ENCODE results near the gene LCOR.

Gene LCOR

GRCh38 chr10:96880575-96880974, 48.5 kb downstream of the LCOR start:
- no peak for DNase-seq (ENCODE audit: low read depth)
- no peak for TF ChIP-seq CTCF (IDR thresholded peaks at IDR 0.05; ENCODE audit: control insufficient read depth, extremely low read depth, insufficient read depth)
- H3K4me3 ChIP-seq (ENCODE audit: low read depth, low read length) = no peak overlapping the region

DNA sequence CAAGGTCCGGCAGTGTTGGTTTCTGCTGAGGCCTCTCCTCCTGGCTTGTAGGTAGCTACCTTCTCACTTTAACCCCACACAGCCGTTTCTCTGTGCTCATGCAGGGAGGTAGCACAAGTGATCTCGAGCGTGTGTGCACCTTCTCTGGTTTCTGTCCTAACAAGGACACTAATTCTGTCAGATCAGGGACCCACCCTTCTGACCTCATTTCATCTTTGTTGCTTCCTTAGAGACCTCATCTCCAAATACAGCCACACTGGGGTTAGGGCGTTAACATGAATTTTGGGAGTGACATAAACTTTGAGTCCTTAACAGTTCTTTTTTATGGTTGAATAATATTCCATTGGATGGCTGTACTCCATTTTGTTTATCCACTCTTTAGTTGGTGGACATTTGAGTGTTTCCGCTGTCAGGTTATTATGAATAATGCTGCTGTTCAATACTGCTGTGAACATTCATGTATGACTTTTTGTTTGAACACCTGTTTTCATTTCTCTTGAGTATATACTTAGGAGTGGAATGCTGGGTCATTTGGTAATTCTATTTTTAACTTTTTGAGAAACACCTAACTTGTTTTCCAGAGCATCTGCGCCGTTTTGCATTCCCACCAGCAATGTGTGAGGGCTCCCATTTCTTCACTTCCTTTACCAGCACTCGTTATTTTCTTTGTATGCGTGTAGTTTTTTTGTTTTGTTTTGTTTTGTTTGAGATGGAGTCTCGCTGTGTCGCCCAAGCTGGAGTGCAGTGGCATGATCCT, 57.5 kb downstream of the LCOR start:
- DNase-seq (ENCODE audit: low read depth) = no peak
- no peak overlapping the region for H3K4me3 ChIP-seq (ENCODE audit: low read depth, low read length)
- no peak for TF ChIP-seq CTCF (IDR thresholded peaks at IDR 0.05; ENCODE audit: control insufficient read depth, extremely low read depth, insufficient read depth)

DNA sequence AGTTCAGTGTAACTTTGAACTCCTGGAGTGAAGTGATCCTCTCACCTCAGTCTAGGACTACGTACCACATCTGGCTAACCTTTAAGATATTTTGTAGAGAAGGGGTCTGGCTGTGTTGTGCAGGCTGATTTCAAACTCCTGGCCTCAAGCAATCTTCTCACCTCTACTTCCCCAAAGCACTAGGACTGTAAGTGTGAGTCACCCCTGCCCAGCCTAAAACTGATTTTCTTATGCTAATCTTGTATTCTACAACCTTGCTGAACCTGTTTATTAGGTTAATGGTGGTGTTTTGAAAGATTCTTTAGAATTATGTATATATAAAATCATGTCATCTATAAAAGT, 58.0 kb downstream of the LCOR start:
- TF ChIP-seq CTCF (IDR thresholded peaks at IDR 0.05; ENCODE audit: control insufficient read depth, extremely low read depth, insufficient read depth) = no peak
- no peak overlapping the region for H3K4me3 ChIP-seq (ENCODE audit: low read depth, low read length)
- DNase-seq (ENCODE audit: low read depth) = no peak

- no peak for DNase-seq (ENCODE audit: low read depth)
- TF ChIP-seq CTCF (IDR thresholded peaks at IDR 0.05; ENCODE audit: control insufficient read depth, extremely low read depth, insufficient read depth) = no peak
- H3K4me3 ChIP-seq (ENCODE audit: low read depth, low read length) = no peak overlapping the region
Measured at GRCh38 chr10:96890580-96890979, 58.5 kb downstream of the LCOR start.

DNA sequence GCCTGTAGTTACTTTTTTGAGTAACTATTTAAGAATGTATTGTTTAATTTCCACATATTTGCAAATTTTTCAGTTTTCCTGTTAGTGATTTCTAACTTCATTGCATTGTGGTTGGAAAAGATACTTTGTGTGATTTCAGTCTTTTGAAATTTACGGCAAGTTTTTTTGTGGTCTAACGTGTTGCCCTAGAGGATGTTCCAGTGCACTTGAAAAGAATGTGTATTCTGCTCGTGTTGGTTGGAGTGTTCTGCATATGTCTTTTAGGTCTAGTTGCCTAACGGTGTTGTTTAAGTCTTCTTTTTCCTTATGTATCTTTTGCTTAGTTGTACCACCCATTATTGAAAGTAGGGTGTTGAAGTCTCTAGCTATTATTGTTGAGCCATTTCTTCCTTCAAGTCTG, 59.7 kb downstream of the LCOR start:
- DNase-seq (ENCODE audit: low read depth) = no peak
- H3K4me3 ChIP-seq (ENCODE audit: low read depth, low read length) = no peak overlapping the region
- no peak for TF ChIP-seq CTCF (IDR thresholded peaks at IDR 0.05; ENCODE audit: control insufficient read depth, extremely low read depth, insufficient read depth)

GRCh38 chr10:96895662-96896424, 63.7 kb downstream of the LCOR start:
- no peak for DNase-seq (ENCODE audit: low read depth)
- TF ChIP-seq CTCF (IDR thresholded peaks at IDR 0.05; ENCODE audit: control insufficient read depth, extremely low read depth, insufficient read depth) = no peak
- H3K4me3 ChIP-seq (ENCODE audit: low read depth, low read length) = no peak overlapping the region

Measured in LNCaP clone FGC (cell line).